Urothelium cell line (cell line): Measurements from ENCODE around the gene ANXA6.

Experiments
- DNase-seq: peaks from one replicate; pipeline ENCODE4 v3.0.0; 2011; ENCODE audit warnings: low spot score, mixed read lengths
- FAIRE-seq: peaks from 2 replicates; lab custom pipeline; 2011; peaks lifted over from hg19 to GRCh38; lab: Jason Lieb, UNC

The ANXA6 gene

GRCh38 chr5:151132963-151133362 is 24.6 kb downstream of the ANXA6 start:
- DNase-seq (no peak), FAIRE-seq (no peak)

GRCh38 chr5:151130922-151131891 is 26.4 kb downstream of the ANXA6 start:
- FAIRE-seq (no peak), DNase-seq (no peak)

GRCh38 chr5:151130235-151130921 is 27.2 kb downstream of the ANXA6 start:
- no peak for FAIRE-seq

GRCh38 chr5:151128817-151129216 is 28.8 kb downstream of the ANXA6 start:
- no peak for FAIRE-seq

More at GRCh38 chr5:151130235-151130921, 27.2 kb downstream of the ANXA6 start:
- DNase-seq, result no peak

GRCh38 chr5:151127926-151128325 is 29.7 kb downstream of the ANXA6 start:
- FAIRE-seq (no peak), DNase-seq (no peak)

More at GRCh38 chr5:151128817-151129216, 28.8 kb downstream of the ANXA6 start:
- no peak for DNase-seq

- FAIRE-seq (no peak), DNase-seq (peak; percentile 68)
Observed at GRCh38 chr5:151126199-151126645, 31.4 kb downstream of the ANXA6 start.

GRCh38 chr5:151125421-151125820 is 32.2 kb downstream of the ANXA6 start:
- FAIRE-seq (no peak), DNase-seq (no peak)

GRCh38 chr5:151123897-151124751 is 33.5 kb downstream of the ANXA6 start:
- FAIRE-seq, result no peak

GRCh38 chr5:151122828-151123227 is 34.8 kb downstream of the ANXA6 start:
- FAIRE-seq (no peak), DNase-seq (no peak)

More at GRCh38 chr5:151123897-151124751, 33.5 kb downstream of the ANXA6 start:
- peak; percentile 17 for DNase-seq

GRCh38 chr5:151121665-151122064 is 35.9 kb downstream of the ANXA6 start:
- no peak for DNase-seq
- no peak for FAIRE-seq

GRCh38 chr5:151121095-151121494 is 36.5 kb downstream of the ANXA6 start:
- FAIRE-seq, result no peak
- no peak for DNase-seq

- no peak for DNase-seq
- no peak for FAIRE-seq
Observed at GRCh38 chr5:151118913-151119575, 38.5 kb downstream of the ANXA6 start.

GRCh38 chr5:151115272-151115905 is 42.2 kb downstream of the ANXA6 start:
- DNase-seq (peak; percentile 72), FAIRE-seq (peak; percentile 40)

- DNase-seq (no peak), FAIRE-seq (no peak)
Observed at GRCh38 chr5:151113651-151114050, 43.9 kb downstream of the ANXA6 start.

- FAIRE-seq (no peak), DNase-seq (no peak)
Observed at GRCh38 chr5:151110992-151111391, 46.6 kb downstream of the ANXA6 start.

- DNase-seq, result no peak
- FAIRE-seq, result no peak
Observed at GRCh38 chr5:151110122-151110681, 47.4 kb downstream of the ANXA6 start.

GRCh38 chr5:151108566-151108965 is 49.0 kb downstream of the ANXA6 start:
- no peak for FAIRE-seq
- DNase-seq, result no peak

GRCh38 chr5:151107738-151108520 is 49.6 kb downstream of the ANXA6 start:
- FAIRE-seq, result peak; percentile 86

GRCh38 chr5:151107084-151107483 is 50.5 kb downstream of the ANXA6 start:
- DNase-seq, result no peak
- FAIRE-seq, result no peak

More at GRCh38 chr5:151107738-151108520, 49.6 kb downstream of the ANXA6 start:
- DNase-seq, result no peak
